ENCODE data around the gene FKBP5. TPM values are rescaled to one million over a fixed set of nuclear protein-coding genes. Genes with fewer than 3 reads are reported as not detected.

Gene FKBP5
- total and polyA plus RNA-seq, 2 donors from 2014 or later, result 45.6 to 267 TPM

GRCh38 chr6:35678021-35678654 lies 10.6 kb downstream of the FKBP5 start:
- peaks cover 0 to 13% (median 0%) of the 10 kb centered on the region in 3 donors for H3K4me1 ChIP-seq (ENCODE audit: control insufficient read depth in 2 of 3, insufficient read depth in 2 of 3, low read depth in 1 of 3, low read length in 3 of 3)
- no peaks in the 10 kb centered on the region for H3K36me3 ChIP-seq (ENCODE audit: control insufficient read depth in 2 of 3, insufficient read depth in 3 of 3, low read length in 3 of 3)
- FAIRE-seq (no peak), DNase-seq (no peak)
- H3K27me3 ChIP-seq (ENCODE audit: control insufficient read depth, insufficient read depth, low read length), result no peaks in the 10 kb centered on the region
- H3K4me3 ChIP-seq (ENCODE audit: low read length in 3 of 3), result no peak overlapping the region
- no peak overlapping the region for H3K27ac ChIP-seq (ENCODE audit: low read depth in 2 of 2, low read length in 2 of 2)
- H3K9ac ChIP-seq (ENCODE audit: low read length in 3 of 3), result no peak overlapping the region
- intact Hi-C loops (cut with DNase I), result no loop called here
- no peaks in the 10 kb centered on the region for H3K9me3 ChIP-seq (ENCODE audit: control insufficient read depth in 2 of 3, insufficient read depth in 1 of 3, low read length in 3 of 3)
- TF ChIP-seq CTCF (IDR thresholded peaks at IDR 0.05; ENCODE audit: borderline replicate concordance, extremely low read depth, insufficient read depth), result no peak

- no peak overlapping the region for H3K4me3 ChIP-seq (ENCODE audit: low read length in 3 of 3)
- H3K4me1 ChIP-seq (ENCODE audit: control insufficient read depth in 2 of 3, insufficient read depth in 2 of 3, low read depth in 1 of 3, low read length in 3 of 3), result peaks cover 0 to 13% (median 0%) of the 10 kb centered on the region in 3 donors
- no peaks in the 10 kb centered on the region for H3K36me3 ChIP-seq (ENCODE audit: control insufficient read depth in 2 of 3, insufficient read depth in 3 of 3, low read length in 3 of 3)
- H3K9me3 ChIP-seq (ENCODE audit: control insufficient read depth in 2 of 3, insufficient read depth in 1 of 3, low read length in 3 of 3), result no peaks in the 10 kb centered on the region
- intact Hi-C loops (cut with DNase I), result no loop called here
- FAIRE-seq (no peak), DNase-seq (no peak)
- H3K27ac ChIP-seq (ENCODE audit: low read depth in 2 of 2, low read length in 2 of 2), result no peak overlapping the region
- H3K9ac ChIP-seq (ENCODE audit: low read length in 3 of 3), result no peak overlapping the region
- no peaks in the 10 kb centered on the region for H3K27me3 ChIP-seq (ENCODE audit: control insufficient read depth, insufficient read depth, low read length)
- no peak for TF ChIP-seq CTCF (IDR thresholded peaks at IDR 0.05; ENCODE audit: borderline replicate concordance, extremely low read depth, insufficient read depth)
Observed at GRCh38 chr6:35677456-35677855, 11.3 kb downstream of the FKBP5 start.

- H3K27ac ChIP-seq (ENCODE audit: low read depth in 2 of 2, low read length in 2 of 2), result no peak overlapping the region
- H3K9me3 ChIP-seq (ENCODE audit: control insufficient read depth in 2 of 3, insufficient read depth in 1 of 3, low read length in 3 of 3), result no peaks in the 10 kb centered on the region
- TF ChIP-seq CTCF (IDR thresholded peaks at IDR 0.05; ENCODE audit: borderline replicate concordance, extremely low read depth, insufficient read depth), result no peak
- intact Hi-C loops (cut with DNase I), result no loop called here
- no peak overlapping the region for H3K9ac ChIP-seq (ENCODE audit: low read length in 3 of 3)
- DNase-seq (no peak), FAIRE-seq (no peak)
- H3K36me3 ChIP-seq (ENCODE audit: control insufficient read depth in 2 of 3, insufficient read depth in 3 of 3, low read length in 3 of 3), result no peaks in the 10 kb centered on the region
- peak overlapping the region in 1 of 3 donors; percentile 19 for H3K4me3 ChIP-seq (ENCODE audit: low read length in 3 of 3)
- H3K27me3 ChIP-seq (ENCODE audit: control insufficient read depth, insufficient read depth, low read length), result no peaks in the 10 kb centered on the region
- H3K4me1 ChIP-seq (ENCODE audit: control insufficient read depth in 2 of 3, insufficient read depth in 2 of 3, low read depth in 1 of 3, low read length in 3 of 3), result peaks cover 0 to 9% (median 0%) of the 10 kb centered on the region in 3 donors
Observed at GRCh38 chr6:35675871-35676459, 12.8 kb downstream of the FKBP5 start.

Measured in kidney (tissue), 14 donors.